NCI-H510A treated with DMSO at 0.1 percent for 48 hours (cell line): ENCODE data around the gene RADIL.

Experiments
- DNase-seq: peaks from one replicate; lab custom pipeline; 2025; lab: John Stamatoyannopoulos, UW

Gene RADIL

DNA sequence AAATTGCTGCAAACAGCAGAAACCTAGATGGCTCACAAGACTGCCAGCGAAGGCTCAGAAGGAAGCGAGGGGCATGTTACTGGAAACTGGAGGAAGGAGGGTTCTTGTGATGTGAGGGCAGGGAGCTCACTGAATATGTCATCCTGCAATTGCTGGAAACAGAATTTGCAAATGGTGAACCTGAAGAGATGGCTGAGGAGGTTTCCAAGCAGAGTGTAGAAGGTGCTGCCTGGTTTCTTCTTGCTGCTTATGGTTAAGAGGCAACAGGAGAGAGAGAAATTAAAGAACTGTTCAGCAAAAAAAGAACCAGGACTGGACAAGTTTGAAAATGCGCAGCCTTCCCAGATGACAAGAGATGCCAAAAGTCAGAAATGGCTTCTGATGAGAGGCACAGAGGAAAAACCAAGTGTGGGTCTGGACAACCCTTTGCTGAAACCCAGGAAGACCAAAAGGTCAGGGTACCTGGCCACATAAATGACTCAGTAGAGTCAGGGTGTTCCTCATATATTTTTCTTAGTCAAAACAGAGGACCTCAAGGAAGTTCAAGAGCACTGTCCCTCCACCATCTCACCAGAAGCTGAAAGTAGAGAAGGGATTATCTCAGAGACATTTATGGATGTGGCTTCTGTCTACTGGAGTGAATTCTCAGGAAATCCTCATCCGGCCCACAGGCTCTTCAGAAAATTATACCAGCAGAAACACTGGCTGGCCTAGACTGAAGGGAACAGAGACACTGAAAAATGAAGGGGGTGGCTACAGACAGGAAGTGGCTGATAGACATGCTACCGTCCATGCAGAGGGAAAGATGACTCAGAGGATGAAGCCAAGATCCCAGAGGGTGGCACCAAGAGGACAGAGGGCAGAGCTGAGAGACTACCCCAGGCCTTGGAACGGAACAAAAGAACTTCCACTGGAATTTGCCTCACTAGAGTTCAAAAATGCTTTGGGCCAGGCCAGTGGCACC is 31.8 kb downstream of the RADIL start:
- no peak for DNase-seq

DNA sequence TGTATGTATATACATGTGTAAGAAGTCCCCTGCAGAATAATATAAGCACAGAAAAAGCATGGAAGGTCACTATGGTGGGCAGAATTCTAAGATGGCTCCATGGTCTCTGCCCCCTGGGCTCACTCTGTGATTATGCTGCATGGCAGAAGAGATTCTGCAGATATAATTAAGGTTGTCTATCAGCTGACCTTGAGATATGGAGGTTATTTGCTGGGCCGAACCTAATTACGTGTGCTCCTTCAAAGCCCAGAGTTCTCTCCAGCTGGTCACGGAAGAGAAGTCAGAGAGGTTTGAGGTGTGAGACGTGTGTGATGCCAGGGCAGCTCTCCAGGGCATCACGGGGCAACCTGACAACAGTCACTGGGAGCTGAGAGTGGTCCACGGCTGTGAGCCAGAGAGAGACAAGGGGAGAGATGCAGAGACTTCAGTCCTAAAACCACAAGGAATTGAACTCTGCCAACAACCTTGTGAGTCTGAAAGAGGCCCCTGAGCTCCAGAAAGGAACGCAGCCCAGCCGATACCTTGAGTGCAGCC is 33.2 kb downstream of the RADIL start:
- DNase-seq = no peak

DNA sequence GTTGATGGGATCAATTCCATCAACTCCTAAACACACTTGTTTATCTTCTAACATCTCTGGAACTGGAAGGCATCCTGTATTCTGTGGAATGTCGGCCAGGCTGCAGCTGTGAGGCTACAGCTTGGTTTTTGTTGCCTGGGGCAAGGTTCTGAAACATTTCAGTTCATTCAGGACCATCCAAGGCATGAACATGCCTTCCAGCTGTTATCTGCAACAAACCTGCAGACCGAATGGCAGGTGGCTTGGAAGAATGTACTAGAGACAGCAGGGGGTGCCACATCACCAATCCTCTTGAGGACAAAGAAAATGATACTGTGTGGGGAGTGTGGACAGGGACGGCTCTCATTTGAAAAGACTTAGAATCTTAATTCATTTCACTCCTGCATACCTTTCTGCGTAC is 34.1 kb downstream of the RADIL start:
- peak; percentile 66 for DNase-seq

DNA sequence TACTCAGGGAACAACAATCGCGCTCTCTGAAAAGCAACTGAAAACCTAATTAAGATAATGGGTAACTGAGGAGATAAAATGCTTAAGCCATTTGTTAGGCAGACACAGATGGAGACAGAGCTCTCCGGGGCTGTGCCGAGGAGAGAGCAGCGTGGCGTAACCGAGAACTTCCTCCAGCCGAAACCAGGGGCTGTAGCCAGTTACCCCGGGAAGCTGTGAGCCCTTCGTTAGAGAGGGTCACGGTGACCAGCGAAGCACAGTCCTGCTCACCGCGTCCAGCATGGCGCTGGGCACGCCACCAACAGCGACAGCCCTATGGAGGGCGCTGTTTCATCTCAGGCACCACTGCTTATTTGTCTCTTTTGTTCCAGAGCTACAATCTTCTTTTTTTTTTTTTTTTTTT is 37.8 kb downstream of the RADIL start:
- DNase-seq = no peak

DNA sequence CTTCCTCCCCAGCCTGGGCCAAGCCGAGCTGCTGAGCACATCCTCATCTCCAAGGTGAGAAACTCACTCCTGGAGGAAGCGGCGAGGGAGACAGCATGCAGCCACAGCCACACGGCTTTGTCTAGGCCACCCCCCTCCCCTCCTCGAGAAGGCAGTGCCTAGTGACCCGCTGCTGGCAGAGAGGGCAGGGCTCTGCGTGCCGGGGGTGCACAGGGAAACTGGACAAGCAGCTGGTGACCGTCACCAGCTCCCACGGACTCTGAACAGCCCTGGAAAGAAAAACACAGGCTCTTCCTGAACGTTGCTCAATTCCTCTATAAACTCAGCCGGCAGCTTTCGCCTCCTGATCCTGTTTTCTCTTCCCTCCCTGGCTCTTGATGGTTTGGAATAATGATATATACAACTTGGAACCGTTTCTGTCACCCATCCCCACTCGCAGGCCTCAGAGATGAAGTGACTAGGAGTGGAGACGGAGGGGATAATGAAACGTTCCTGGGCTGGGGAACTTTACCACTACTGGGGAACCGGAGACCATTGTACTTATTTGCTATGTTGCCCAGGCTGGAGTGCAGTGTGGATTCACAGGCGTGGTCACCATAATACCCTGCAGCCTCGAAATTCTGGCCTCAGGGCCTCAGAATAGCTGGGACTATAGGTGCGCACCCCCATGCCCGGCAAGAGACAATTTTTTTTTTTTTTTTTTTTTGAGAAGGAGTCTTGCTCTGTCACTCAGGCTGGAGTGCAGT is 41.0 kb downstream of the RADIL start:
- no peak for DNase-seq

DNA sequence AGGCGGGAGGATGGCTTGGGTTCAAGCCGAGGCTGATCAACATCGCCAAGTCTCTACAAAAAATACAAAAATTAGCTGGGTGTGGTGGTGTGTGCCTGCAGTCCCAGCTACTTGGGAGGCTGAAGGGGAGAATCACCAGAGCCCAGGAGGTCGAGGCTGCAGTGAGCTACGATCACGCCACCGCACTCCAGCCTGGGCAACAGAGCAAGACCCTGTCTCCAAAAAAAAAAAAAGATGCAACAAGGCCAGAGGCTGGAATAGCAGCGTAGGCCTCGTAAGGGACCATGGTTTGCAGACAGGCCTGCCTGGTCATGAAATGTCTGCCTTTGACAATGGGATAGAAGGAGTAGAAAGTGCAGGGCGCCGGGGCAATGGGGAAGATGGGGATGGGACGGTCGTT is 41.7 kb downstream of the RADIL start:
- no peak for DNase-seq

DNA sequence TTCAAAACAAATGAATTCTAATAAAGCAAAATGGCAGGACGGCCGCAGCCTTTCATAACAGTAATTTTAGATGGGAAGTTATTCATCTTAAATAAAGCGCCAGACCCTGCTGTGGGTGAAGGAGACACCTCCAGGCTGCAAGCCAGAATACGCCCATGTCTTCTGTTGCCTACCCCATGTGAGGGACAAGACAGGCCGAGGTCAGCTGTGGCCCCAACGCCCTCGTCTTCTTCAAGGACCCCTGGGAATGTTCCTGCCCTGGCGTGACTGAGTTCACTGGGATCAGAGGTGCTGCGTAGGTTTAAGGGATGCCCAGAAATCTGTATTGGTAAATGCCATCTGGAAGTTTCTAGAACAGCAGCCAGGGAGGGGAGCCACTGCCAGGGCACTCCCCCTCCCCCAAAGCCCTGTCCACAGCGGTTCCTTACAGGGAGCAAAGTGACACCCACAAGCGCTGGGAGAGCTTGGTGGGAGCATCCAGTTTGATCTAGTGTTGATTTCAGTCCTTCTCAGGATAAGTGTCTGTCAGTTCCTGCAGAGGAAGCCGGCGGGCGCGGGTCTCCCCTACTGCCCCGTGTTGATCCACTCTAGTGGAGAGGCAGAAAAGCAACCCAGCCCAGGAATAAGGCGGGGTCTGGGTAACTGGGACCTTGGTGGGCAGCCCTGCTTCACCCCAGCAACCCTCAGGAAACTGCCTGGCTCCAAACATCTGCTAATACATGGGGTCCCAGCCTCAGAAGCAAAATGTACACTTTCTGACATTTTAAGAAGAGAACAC is 42.3 kb downstream of the RADIL start:
- no peak for DNase-seq

DNA sequence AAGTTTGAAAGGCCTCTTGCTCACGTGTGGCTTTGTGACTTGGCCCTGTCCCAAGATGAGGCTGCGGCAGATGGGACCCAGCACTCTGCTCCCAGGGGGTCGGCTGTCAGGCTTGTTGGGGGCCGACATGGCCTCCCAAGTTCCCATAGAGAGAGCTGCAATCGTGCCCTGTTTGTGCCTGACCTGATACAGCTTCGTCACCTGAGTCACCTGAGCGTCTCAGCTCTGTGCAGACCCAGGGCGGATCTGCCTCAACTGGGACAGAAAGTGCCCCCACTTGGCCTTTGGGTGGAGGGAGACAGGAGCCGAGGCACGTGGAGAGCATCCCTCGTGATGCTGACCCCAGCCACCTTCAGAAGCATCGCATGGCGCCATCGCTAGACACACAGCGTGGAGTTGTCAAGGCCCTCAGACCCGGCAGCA is 43.4 kb downstream of the RADIL start:
- DNase-seq = no peak

DNA sequence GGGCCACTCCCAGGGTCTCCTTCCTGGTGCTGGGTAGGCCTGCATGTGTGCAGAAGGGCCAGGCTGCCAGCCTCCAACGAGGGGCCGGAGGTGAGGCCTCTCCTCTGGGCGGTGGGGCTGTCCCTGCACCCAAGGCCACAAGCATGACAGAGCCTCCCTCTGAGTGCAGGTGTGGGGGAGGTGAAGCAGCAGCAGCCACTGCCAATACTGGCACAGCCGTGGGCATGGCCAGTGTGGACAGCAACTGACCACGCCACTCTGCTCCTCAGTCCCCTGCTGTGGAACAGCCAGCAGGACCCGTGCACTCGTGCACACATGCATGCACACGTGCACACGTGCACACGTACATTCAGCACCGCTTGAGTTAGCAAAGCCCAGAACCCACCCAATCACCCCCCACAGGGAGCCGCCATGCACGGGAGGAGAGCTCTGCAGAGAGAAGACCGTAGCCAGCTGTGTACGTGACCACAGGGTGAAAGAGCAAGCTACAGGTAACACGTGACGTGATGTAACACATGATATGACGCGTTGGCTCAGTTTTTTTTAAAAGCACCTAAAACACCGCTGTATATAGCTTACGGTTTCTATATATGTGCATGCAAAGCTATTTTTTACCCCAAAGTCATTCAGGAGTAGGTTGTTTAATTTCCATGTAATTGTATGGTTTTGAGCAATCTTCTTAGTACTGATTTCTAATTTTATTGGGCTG is 44.7 kb downstream of the RADIL start:
- DNase-seq = no peak

DNA sequence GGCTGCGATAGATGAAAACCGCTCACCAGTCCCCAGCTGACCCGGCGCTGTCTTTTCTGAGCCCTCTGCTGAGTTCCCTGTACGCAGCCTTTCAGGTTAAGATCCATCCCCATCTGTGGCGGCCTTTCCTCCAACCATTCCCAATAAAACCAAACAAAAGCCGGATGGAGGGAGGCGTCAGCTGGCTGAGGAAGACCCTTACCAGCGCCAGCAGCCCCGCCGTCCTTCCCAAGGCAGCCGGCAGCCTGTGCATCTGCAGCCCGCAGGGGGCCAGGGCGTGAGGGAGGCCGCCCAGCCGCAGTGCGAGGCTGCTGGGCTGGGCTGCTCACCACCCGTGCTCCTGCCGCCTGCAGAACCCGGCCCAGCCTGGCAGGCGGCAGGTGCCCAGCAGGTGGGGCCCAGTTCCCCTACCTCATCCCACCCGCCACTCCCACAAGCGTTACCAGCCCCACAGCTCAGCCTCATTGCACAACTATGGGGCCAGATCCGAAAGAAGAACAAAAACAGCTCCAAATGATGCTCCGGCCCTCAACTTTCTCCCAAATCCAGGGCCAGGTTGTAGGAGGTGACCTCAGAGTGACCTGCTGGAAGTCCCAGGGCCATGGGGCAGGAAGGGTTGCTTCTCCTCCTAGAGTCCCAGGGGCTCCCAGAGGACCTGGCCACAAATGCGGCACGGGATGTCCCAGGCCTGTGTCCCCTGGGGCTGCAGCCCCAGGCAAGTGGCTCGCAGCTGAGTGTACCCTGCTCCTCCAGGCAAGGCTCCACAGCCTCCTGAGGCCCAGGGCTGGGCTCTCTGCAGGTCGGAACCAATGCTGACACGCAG is 45.5 kb downstream of the RADIL start:
- no peak for DNase-seq

DNA sequence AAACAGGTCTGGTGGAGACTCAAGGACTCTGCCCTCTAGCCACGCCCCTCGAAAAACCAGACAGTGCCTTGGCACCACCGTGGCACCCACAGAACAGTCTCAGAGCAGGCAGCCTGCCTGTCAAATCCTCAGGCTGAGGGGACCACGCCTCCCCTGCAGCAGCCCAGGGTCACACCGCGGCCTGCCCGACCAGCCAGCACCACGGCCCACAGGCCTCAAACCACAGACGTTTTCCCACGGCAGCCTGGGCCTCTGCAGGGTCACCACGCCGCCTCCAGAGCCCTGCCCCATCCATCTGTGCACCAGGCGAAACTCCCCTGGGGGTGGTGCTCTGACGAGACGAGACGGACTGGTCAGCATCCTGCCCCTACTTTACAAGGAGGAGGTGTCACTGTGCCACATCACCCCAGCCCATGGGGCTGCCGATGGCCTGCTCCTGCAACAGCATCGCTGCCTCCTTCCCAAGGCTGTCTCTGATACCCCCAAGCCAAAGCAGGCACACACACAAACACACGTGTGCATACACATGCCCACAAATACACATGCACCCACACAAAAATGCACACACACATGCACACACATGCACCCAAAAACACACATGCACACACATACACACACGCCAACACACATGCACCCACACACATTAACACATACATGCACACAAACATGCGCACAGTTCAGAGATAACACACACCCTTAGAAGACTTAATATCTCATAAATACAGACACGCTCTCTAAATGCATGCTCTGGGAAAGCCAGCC is 46.3 kb downstream of the RADIL start:
- DNase-seq = no peak

DNA sequence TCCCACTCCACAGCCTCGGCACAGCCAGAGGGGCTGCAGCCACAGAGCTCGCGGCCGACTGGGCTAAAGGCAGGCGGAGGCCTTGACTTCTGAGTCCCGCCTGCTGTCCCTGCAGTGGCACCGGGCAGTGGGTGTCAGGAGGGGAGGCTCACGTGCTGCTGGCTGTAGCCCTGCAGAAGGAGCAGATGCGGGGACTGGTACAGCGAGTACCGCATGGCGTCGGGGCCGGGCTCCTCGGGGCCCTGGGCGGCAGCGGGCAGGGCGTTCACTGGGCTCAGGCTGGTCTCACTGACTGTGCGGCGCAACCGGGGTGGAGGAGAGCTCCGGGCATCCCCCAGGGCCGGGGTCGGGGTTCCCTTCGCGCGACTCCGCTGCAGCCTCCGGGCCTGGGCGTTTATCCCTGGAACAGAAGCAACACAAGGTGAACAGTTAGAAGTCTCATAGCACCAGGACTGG is 47.3 kb downstream of the RADIL start:
- no peak for DNase-seq

DNA sequence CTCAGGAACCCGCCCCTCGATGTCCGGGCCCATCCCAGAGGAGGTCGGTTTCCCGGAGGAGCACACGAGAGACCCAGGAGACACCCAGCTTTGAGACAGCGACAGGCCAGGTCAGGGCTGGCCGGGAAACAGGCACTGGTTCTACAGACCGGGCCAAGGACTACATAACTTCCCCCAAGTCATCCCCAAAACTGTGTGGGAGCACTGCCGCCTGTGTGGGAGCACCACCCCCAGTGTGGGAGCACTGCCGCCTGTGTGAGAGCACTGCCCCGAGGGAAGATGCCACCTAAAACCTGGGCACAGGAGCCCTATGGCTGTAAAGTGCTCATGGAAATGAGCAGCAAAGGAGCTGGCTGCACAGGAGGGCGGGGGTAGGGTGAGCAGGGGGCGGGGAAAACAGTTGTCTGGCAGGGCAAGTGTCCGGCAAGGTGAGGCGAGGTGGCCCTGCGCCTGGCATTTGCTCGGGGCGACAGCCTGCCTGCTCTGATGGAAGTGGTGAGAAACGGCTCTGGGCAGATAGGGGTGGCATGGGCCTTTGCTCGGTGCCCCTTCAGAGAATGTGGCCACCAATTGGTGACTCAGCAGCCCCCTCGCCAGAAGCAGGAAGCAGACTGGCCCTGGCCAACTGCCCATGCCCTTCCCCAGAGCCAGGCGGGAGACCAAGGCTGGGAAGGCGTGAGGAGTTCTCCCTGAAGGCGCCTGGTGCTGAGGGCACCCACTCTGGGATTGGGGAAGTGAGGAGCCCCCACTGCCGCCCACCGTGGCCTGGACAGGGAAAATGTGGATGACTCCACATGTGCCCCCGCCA is 47.9 kb downstream of the RADIL start:
- no peak for DNase-seq

DNA sequence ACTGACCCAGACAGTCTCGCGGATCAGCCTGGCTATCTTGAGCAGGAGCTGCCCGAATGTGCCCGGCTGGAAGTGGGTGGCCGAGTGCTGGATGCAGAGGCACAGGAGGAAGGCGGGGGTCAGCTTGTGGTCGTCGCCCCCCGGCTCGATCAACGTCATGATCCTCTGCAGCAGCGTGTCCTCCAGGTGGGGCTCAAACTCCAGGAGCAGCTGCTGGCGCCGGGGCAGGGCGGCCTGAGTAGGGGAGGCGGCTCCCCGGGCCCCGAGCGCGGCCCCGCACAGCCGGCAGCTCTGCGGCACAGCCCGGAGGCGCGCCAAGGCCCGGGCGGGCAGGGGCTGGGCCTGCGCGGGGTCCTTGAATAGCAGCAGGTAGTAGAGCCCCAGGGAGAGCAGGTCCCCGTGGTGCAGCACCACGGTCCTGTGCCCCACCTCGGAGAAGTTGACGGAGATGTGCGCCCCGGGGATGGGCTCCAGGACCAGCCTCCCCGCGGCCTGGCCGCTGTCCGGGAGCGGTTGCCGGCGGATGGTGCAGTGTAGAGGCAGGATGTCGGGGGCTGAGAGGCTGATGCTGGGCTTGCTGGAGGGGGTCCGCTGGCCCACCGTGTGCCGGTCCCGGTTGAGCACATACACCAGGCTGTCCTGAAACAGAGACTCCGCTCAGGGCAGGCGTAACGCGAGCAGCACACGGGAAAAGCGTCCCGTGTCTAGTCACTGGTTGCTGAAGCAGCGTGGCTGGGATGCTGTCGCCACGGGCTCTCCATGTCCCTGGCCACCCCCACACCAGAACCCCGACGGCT is 48.7 kb downstream of the RADIL start:
- no peak for DNase-seq

DNA sequence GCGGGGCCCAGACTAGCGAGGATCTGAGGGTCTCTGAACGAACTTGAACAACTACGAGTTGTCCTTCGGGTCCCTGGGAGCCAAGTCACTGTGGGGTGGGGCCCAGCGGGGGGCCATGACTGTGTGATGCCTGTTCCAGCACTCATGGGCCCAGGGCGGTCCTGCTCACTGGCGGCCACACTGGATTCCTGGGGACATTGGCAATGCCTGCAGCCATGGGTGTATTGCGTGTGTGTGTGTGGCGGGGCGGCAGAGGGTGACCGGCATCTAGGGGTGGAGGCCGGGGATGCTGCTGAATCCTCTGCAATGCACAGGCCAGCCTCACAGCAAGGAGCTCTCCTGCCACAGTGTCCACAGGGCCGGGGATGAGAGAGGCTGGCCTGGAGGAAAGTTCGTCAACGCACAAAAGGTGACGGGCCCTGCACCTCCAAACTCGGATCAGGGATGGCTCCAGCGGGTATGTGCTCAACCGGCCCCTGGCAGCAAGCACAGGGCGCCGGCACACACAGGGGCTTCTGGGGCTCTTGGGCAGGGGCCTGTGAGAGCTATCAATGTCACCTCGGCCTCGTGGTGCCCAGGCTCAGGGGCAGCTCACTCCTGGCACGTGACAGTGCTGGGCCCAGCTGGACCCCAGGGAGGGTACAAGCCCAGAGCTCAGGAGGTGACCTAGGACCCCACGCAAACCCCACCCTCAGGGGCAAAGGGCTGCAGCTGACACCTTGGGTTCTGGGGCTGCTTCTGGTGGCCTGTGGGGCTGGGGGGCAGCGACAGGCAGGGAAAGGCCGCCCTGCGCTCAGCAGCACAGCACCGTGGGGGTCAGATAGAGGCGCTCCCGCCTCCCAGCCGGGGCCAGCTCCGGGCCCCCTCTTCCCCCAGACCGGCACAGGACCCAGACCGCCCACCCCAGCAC is 49.6 kb downstream of the RADIL start:
- no peak for DNase-seq

DNA sequence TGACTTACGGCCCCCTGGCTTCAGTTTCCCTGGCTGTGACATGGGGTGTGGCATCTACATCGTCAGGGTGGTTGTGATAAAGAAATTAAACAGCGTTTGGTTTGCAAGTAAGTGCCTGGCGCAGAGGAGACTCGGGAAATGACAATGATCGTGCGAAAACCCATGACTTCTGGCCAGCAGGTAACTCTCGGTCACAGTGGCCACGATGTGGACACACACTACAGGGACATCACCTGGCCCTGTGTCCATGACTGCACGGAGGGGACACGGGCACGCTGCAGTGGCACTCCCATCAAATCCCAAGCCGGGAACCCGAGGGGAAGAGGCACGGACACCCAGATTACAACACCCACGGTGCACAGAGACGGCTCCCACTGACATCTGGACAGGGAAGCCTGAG is 50.3 kb downstream of the RADIL start:
- no peak for DNase-seq

DNA sequence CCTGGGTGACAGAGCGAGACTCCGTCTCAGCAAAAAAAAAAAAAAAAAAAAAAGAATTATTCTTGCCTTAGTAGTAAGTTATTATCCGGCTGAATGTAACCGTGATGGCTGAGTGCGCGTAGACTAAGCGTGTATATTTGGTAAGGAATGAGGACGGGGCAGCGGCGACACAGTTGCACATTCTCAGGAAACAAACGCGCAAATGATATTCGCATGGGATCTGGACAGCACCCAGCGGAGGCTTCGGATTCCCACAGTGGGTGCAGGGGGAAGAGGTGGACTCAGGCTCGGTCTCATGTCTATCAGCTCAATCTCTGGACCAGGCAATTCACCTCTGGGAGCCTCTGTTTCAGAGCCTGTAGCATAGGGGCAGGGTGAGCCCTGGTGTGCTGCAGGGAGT is 50.8 kb downstream of the RADIL start:
- no peak for DNase-seq
